T follicular helper cell (primary cell): ENCODE measurements around the gene TNFRSF4.

Experiments used
- DNase-seq: peaks from one replicate; pipeline ENCODE4 v3.0.0-alpha.2; 2020; ENCODE audit warnings: low read depth

The TNFRSF4 gene

DNA sequence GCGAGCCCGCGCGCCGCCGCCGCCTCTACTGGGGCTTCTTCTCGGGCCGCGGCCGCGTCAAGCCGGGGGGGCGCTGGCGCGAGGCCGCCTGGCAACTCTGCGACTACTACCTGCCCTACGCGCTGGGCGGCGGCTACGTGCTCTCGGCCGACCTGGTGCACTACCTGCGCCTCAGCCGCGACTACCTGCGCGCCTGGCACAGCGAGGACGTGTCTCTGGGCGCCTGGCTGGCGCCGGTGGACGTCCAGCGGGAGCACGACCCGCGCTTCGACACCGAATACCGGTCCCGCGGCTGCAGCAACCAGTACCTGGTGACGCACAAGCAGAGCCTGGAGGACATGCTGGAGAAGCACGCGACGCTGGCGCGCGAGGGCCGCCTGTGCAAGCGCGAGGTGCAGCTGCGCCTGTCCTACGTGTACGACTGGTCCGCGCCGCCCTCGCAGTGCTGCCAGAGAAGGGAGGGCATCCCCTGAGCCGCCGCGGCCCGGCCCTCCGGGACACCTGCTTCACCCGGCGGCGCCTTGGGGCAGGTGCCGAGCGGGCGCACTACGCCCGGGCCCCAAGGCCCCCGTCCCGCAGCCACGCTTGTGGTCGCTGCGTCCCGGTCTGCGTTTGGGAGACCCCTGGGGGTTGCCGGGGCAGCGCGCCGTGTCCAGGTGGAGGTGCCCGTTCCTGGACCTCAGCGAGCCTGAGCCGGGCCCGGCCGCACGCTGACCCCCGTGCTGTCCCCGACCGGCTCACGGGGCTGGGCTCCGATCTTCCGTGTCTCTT is 19.0 kb upstream of the TNFRSF4 start:
- DNase-seq: no peak

DNA sequence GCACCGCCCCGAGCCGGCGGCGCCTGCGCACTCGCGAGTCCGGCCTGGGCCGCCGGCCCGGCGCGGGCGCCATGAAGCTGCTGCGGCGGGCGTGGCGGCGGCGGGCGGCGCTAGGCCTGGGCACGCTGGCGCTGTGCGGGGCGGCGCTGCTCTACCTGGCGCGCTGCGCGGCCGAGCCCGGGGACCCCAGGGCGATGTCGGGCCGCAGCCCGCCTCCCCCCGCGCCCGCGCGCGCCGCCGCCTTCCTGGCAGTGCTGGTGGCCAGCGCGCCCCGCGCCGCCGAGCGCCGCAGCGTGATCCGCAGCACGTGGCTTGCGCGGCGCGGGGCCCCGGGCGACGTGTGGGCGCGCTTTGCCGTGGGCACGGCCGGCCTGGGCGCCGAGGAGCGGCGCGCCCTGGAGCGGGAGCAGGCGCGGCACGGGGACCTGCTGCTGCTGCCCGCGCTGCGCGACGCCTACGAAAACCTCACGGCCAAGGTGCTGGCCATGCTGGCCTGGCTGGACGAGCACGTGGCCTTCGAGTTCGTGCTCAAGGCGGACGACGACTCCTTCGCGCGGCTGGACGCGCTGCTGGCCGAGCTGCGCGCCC is 18.3 kb upstream of the TNFRSF4 start, which contains the start of gene B3GALT6:
TSS of gene B3GALT6 (plus strand) at position 30 of the 588 bp plus-strand sequence. CDS start at position 72, 42 bp downstream.
- no peak for DNase-seq

DNA sequence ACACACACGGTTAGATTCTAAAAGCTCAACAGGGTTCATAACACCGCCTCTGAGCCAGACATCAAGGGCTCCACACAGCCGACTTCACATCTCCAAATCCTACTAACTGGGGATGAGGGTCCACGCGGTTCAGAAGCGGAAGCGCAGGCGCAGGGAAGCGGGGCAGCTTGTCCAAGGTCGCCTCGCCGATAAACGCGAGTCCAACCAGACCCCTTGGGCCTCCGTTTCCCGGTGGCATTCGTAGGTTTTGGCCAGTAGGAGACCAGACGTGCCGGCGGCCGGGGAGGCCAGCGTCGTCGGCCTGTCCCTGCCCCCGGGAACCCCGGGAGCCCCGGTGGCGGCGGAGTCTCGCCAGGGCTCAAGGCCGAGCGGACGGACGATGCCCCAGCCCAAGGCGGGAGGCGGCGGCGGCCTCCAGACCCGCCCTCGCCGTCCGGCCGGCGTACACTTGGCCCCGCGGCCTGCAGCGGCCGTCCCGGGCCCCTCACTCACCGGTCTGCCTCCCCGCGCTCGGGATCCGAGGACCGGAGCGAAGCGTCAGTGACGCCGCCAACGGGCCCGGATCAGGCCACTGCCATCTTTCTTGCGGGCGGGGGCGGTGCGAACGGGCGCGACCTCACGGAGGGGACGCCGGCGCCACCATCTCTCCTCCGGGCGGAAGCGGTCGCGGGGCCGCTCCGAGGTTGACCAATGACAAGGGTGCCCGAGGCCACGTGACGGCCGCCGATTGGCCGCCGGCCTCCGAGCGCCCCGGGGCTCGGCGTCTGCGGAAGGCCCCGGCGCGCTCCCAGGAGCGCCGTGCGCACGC is 17.7 kb upstream of the TNFRSF4 start, which contains the start of gene SDF4:
TSS of gene SDF4 (minus strand) at position 602 of the 808 bp plus-strand sequence. CDS start 3,229 bp downstream, outside the sequence.
- DNase-seq: peak; percentile 95

DNA sequence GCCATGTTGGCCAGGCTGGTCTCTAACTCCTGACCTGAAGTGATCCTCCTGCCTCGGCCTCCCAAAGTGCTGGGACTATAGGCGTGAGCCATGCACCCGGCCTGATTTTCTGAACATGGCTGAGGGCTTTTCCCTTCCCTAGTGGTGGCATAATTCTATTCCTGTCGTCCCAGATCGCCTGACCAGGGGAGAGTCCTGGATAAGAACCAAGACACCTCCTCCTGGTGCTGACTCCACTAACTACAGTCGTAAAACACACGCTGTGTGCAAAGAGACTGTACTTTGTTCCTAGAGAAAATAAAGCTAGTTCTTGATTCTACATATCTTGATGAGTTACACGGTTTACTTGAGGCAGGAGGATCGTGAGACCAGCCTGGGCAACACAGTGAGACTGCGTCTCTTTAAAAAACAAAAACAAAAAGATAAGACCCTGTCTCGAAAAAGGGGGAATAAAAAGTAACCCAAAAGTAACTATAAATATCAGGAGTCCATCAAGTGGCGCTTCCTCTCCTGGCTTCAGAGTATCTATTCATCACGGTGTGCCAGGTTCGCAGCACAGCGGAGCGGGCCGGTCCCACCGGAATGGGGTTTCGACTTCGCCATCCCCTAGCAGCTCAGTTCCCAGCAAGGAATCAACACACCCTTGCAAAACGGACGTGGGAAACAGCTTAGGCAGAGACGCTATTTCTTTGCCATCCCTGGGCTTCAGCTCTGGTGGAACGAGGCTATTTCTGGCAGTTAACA is 16.9 kb upstream of the TNFRSF4 start:
- no peak for DNase-seq

DNA sequence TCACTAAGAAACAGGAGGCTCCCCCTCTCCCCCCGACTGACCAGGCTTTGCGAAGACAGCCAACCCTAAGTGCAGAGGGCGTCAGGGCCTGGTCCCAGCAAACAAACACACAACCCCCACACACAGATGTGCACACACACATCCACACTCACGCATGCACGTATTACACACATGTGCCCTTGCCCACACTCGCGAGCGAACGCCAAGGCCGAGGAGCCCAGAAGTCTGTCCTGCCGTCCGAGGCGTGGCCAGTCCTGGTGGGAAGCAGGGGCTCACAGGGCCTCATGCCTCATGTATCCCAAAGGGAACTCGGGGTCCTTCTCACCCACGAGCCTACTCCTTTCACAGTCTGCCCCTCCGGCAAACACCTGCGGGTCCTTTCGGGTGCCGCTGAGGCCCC is 15.8 kb upstream of the TNFRSF4 start:
- DNase-seq: no peak

DNA sequence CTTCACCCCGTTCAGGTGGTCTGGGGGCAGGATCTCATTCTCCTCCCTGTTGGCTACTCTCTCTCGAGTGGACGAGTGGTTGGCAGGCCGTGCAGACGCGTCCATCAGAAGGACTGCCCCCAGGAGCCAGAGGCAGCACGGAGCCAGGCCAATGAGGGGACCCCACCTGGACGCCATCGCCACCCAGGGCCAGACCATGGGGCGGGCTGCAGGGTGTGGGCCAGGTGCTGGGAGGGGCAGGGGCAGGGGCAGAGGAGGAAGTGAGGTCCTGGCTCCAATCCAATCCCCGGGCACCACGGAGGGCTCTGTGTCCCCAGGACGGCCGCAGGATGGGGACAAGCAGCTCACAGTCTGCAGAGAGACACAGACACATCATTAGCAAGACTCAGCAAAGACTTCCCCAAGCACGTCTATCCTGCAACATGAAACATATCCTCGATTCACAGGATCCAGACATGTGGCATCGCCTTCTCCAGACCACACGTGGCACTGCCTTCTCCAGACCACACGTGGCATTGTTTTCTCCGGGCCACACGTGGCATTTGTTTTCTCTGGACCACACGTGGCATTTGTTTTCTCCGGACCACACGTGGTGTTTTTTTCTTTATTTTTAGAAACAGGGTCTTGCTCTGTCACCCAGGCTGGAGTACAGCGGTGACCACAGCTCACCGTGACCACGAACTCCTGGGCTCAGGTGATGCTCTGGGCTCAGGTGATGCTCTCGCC is 14.8 kb upstream of the TNFRSF4 start:
- no peak for DNase-seq

DNA sequence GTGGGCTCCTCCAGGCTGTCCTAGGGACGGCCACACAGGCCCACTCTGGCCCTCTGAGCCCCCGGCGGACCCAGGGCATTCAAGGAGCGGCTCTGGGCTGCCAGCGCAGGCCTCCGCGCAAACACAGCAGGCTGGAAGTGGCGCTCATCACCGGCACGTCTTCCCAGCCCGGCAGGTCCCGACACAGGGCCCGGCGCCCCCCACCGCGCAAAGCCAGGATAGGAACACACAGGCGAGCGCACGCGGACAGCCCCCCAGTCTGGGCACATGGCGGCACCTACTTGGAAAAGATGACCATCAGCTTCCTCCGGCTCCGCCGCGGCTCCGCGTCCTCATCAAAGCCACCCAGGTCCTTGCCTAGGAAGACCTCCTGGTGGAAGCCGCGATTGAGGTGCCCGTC is 14.2 kb upstream of the TNFRSF4 start:
- no peak for DNase-seq

DNA sequence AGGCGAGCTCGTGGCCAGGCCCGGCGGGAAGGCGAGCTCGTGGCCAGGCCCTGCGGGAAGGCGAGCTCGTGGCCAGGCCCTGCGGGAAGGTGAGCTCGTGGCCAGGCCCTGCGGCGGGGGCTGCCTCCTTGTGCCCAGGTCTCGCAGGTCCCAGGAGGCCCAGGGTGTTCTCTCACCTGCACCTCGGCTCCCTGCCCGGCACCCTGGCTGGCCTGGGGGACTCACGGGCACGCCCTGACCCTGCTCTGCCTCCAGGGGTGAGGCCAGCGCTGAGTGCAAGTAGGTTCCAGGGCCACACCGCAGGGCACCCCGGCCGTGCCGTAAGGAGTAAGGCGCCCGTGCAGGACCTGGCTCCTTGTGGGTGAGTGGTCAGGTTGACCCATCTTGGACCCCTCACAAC is 13.4 kb upstream of the TNFRSF4 start:
- DNase-seq: no peak

DNA sequence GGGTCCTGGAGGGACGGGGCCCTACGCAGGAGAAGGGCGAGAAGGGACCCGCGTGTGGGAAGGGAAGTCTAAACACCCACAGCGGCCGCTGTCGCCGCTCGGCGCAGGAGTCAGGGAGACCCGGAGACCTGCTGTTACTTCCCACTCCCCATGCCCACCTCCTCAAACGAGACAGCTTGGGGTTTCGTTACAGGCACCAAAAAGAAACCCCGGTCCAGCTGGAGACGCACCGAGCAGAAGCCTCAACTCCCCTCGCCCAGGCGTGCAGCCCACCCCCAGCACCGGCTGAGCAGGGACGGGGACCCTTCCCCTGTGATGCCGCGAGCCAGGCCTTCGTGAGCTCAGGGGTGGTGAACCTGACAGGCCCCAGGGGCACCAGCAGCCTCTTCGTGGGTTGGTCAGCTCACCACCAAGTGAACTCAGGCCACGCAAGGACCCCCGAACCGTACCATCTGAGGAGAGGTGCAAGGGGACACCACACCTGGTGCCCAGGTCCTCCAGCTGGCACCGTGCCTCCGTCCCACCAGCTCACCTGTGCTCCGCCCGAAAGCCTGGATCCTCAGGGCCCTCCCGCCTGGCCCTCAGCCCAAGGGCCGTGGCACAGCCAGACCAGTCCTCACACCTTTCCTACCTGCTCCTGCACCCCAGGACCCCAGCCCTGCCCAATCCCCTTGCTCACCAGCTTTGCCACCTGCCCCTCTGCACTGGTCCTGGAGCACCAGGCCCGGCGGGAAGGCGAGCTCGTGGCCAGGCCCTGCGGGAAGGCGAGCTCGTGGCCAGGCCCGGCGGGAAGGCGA is 12.8 kb upstream of the TNFRSF4 start:
- no peak for DNase-seq

DNA sequence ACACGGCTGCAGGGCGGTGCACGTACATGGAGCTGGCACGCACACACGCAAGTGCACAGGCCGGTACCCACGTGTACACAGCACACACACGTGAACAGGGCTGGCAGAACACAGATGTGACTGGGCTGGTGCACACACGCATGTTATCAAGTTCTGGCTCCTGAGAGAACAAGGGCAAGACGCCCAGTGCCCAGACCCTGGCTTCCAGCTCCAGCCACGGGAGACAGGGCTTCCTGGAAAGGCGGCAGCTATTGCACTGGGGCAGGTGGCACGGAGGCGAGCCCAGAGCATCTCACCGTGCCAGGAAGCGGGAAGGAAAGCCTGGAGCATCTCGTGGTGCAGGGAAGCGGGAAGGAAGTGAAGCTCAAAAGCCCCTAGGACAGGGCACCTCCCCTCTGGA is 12.0 kb upstream of the TNFRSF4 start:
- DNase-seq: no peak

DNA sequence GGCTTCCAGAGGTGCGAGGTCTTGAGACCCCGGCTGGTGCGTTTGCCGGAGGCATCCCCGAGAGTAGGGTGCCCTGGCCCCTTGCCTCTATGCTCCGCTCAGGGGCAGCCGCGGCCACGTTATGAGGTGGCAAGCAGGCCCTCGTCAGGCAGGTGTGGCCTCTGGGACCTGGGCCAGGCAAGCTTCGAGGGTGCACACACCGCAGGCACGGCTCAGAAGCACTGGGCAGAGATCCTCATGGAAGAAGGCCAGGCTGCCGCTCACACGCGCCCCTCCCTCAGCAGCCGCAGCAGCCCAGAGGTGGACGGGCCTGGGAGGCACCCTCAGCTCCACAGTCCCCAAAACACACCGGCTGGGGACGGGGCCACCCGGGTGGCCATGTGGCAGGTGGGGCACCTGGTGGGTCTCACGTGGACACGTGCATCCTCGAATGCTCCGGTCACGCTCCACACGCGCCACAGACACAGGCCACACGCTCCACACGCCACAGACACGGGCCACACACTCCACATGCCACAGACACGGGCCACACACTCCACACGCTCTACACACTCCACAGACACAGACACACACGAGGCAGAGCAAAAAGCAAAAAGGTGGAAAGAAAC is 11.4 kb upstream of the TNFRSF4 start:
- DNase-seq: no peak

DNA sequence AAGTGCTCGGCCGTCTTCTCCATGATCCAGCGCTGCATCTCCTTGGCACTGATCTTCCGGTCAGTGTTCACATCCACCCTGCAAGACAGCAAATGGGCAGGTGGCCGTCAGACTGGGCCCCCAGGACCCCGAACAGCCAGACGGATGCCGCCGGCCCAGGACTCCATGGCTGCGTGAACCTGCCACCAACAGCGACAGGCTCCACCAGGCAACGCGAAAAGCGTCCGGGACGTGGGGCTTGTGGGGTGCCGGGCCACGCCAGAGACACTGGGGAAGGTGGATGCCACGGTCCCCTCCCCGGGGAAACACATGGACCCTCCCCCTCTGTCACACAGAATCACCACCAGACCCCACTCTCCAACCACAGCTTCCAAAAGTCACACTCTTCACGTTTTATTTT is 9.9 kb upstream of the TNFRSF4 start:
- no peak for DNase-seq

DNA sequence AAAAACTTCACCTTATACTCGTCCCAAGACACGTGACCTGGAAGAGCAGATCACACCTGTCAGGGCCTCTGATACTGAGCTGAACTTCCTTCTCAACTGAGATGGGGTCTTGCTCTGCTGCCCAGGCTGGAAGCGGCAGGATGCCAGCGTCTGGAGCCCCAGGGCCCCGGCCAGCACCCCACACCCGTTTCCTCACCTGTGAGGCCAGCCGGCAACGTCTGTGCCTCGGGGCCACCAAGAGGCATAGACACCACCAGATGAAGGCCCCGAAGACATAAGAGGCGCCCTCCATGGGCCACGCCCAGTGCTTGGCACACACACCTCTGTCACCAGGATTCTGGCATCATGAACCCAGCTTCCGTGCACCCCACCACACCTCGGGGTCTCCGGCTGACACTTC is 9.4 kb upstream of the TNFRSF4 start:
- no peak for DNase-seq

DNA sequence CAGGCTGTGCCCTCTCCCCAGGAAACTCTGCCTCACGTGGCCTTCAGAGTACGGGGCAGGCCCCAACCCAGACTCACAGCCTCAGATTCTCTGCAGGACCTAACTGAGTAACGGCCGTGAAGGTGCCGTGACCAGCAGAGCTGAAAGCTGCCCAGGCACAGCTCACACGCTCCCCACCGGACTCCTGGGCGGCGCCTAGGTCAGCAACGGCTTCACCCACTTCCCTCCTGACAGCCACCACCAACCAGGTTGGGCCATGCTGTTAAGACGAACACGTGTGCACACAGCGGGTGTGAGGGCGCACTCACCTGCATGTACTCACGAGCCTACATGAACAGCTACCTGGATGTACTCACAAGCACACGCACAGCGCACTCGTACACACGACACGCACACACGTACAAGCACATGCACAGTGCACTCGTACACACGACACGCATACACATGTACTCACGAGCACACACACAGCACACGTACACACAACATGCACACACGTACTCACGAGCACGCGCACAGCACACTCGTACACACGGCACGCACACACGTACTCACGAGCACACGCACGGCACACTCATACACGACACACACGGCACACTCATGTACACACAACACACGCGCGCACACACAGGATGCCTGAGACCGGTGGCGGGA is 8.7 kb upstream of the TNFRSF4 start:
- DNase-seq: no peak

DNA sequence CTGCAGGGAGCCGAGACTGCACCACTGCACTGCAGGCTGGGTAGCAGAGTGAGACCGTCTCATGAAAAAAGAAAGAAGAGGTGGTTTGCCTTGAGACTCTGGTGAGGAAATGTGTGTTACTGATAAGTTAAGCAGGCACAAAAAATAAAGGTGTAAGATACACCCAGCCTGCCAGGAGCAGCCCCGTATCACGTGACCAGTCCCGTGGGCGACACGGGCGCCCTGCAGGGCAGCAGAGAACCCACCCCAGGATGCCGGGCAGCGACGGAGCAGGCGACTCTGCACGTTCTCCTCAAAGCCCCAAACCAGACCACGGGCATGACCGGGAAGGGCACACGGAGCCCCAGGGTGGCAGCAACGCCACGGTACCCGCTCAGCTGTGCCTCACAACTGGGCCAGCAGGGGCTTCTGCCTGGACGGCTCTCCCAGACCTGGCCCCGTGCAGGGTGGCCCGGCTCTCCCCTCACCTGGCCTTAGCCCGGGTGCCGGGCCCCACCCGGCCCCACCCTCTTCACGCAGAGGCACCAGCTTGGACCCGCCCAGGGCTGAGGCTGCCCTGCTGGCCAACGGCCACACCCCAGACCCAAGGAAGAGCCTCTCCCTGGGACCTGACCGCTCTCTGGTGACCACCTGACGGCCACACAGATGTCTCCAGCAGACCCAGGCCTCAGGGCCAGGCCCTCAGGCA is 8.1 kb upstream of the TNFRSF4 start:
- DNase-seq: no peak

DNA sequence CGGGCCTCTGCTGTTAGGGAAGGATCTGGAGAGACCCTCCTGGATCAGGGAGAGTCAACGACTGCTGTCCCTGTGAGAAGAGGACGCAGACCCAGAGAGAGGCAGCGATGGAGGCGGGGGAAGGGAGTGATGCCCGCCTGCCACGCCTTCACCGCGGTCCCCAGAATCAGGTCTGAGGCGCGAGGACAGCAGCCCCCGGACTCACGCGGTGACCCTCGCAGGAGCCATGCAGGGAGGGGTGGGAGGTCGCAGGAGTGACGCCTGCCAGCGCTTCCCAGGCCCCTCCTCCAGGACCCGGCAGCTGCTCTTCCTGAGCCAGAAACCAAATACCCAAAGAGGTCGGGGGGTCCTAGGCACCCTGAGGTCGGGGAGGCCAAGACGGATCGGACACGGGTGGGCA is 6.2 kb upstream of the TNFRSF4 start:
- DNase-seq: no peak

DNA sequence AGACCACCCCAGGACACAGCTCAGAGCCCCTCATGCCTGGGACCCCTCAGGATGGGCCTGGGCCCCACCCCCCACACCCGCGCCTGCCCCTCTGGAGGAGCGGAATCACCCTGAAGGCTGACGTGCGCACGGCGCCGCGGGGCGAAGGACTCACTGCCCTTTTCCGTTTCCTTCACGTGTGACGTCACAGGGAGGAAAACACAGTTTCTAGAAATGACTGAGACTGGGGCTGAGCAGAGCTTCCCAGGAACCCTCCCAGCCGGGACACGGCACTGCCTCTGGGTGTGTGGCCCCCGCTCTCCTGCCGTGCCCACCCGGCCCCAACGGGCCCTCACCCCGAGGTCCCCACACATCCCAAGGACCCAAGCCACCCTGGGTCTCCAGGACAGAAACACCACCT is 5.4 kb upstream of the TNFRSF4 start:
- DNase-seq: peak; percentile 28

DNA sequence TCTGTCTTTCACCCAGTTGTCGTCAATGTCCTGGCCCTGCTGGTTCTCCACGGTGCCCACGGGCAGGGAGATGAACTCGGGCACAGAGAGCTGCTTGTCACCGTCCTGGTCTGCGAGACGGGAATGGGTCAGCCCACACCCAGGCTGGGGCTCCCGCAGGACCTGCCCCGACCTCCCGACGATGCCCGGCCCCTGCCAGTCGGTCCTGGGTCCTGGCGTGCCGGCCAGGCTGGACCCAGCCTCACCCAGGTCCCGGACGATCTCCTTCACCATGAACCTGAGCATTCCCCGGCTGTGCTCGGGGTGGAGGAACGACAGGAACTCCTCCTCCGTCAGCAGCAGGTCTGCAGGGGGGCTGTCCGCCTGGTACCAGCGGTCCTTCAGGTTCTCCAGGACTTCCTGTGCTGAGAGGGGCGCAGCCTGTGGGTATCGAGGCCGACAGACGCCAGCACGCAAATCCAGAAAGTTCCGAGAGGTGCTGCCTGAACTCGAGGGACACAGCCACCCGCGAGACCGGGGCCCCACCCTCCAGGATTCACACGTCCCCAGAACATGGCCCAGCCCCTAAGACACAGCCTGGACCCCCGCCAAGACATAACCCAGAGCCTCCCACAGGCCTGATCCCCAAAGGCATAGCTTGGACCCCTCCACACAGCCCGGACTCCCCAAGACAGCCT is 4.7 kb upstream of the TNFRSF4 start:
- DNase-seq: no peak
